ENCODE results near the gene ISG20.

GRCh38 chr15:88654430-88655102 lies 15.8 kb downstream of the ISG20 start:
- TF ChIP-seq CTCF (IDR thresholded peaks at IDR 0.05; ENCODE audit: extremely low read depth in 1 of 2, insufficient read depth in 1 of 2, low read depth in 1 of 2, low read length in 2 of 2): no peak
- TF ChIP-seq POLR2A (IDR thresholded peaks at IDR 0.05; ENCODE audit: low read depth, low read length): no peak
- no peak for TF ChIP-seq EZH2 (IDR thresholded peaks at IDR 0.05; ENCODE audit: borderline replicate concordance, low read depth, low read length, severe bottlenecking)
- TF ChIP-seq MYC (IDR thresholded peaks at IDR 0.05; ENCODE audit: low read depth, low read length): no peak
- TF ChIP-seq FOS (IDR thresholded peaks at IDR 0.05; ENCODE audit: borderline replicate concordance, insufficient read depth, low read length): no peak
- no peak for TF ChIP-seq POLR2AphosphoS5 (IDR thresholded peaks at IDR 0.05; ENCODE audit: insufficient read depth, low read depth, low read length)
- no peak for TF ChIP-seq MAX (IDR thresholded peaks at IDR 0.05; ENCODE audit: insufficient read depth, insufficient read length)
- no peak for TF ChIP-seq GATA2 (IDR thresholded peaks at IDR 0.05; ENCODE audit: insufficient read depth, insufficient read length, low read depth, low read length)

Measured in endothelial cell of umbilical vein (primary cell).